GM11168 (cell line): ENCODE results near the gene ALOX5.

Experiments used
- in situ Hi-C: fragments of 300-500 bp; cut with MboI; formaldehyde crosslinking; loops from one replicate; pipeline ENCODE4 v1.12.0; 2022; ENCODE audit warnings: low sequenced_read_pairs; ENCODE audit not compliant: unreplicated experiment

The ALOX5 gene

GRCh38 chr10:45422207-45422865 is 48.3 kb downstream of the ALOX5 start:
- in situ Hi-C loops, result no loop called here

- in situ Hi-C loops, result no loop called here
These were observed 49.0 kb downstream of the ALOX5 start for GRCh38 chr10:45422866-45423659.

GRCh38 chr10:45423976-45424499 is 50.0 kb downstream of the ALOX5 start:
- in situ Hi-C loops, result no loop called here

- in situ Hi-C loops, result no loop called here
These were observed 50.8 kb downstream of the ALOX5 start for GRCh38 chr10:45424668-45425404.

GRCh38 chr10:45425621-45426563 is 51.9 kb downstream of the ALOX5 start:
- in situ Hi-C loops, result no loop called here

GRCh38 chr10:45427262-45427969 is 53.4 kb downstream of the ALOX5 start:
- in situ Hi-C loops, result no loop called here

- in situ Hi-C loops, result no loop called here
These were observed 54.0 kb downstream of the ALOX5 start for GRCh38 chr10:45427970-45428366.

- in situ Hi-C loops, result no loop called here
These were observed 54.8 kb downstream of the ALOX5 start for GRCh38 chr10:45428611-45429510.

GRCh38 chr10:45429790-45430189 is 55.8 kb downstream of the ALOX5 start:
- in situ Hi-C loops, result no loop called here

GRCh38 chr10:45432113-45432512 is 58.1 kb downstream of the ALOX5 start:
- in situ Hi-C loops, result no loop called here

- in situ Hi-C loops, result no loop called here
These were observed 58.9 kb downstream of the ALOX5 start for GRCh38 chr10:45432700-45433472.

GRCh38 chr10:45433716-45434469 is 59.9 kb downstream of the ALOX5 start:
- in situ Hi-C loops, result no loop called here

- in situ Hi-C loops, result no loop called here
These were observed 63.8 kb downstream of the ALOX5 start for GRCh38 chr10:45437587-45438465.

- in situ Hi-C loops, result no loop called here
These were observed 64.6 kb downstream of the ALOX5 start for GRCh38 chr10:45438466-45439090.

- in situ Hi-C loops, result no loop called here
These were observed 65.3 kb downstream of the ALOX5 start for GRCh38 chr10:45439365-45439764.
